Upper lobe of right lung (tissue), 1 donor: Measurements from ENCODE around the gene OXLD1. TPM values are rescaled to one million over a fixed set of nuclear protein-coding genes. Genes with fewer than 3 reads are reported as not detected.
A peak's percentile ranks its signal among the peaks of the same experiment; 100 is the strongest.

Experiments
- ATAC-seq: fragments of 200-7000 bp; cut with Tn5 transposase; one replicate; pipeline ENCODE4 v1.9.1; 2020; ENCODE audit warnings: mild to moderate bottlenecking, moderate library complexity
- DNase-seq: peaks from one replicate; pipeline ENCODE4 v3.0.0-alpha.2; 2020
- H3K27ac ChIP-seq: fragments of 200-600 bp; one replicate; pipeline ENCODE4 v1.8.0; 2022
- H3K27me3 ChIP-seq: fragments of 200-600 bp; one replicate; pipeline ENCODE4 v1.8.0; 2022; ENCODE audit warnings: mild to moderate bottlenecking
- H3K36me3 ChIP-seq: fragments of 200-600 bp; one replicate; pipeline ENCODE4 v1.8.0; 2022
- H3K4me1 ChIP-seq: fragments of 200-600 bp; one replicate; pipeline ENCODE4 v1.8.0; 2022
- H3K4me3 ChIP-seq: fragments of 200-600 bp; one replicate; pipeline ENCODE4 v1.8.0; 2022; ENCODE audit warnings: mild to moderate bottlenecking
- H3K9me3 ChIP-seq: fragments of 200-600 bp; one replicate; pipeline ENCODE4 v1.8.0; 2022
- intact Hi-C: fragments of 100-400 bp; cut with DNase I; formaldehyde crosslinking; loops from one replicate; pipeline ENCODE4 v1.11.0; 2022
- total RNA-seq: library from RNA; stranded (reverse); fragmentation: NEBNext Ultra II Directional; extraction: Animal tissue kit (Norgen Biotek cat#: 25700); gene quantifications from one replicate; pipeline ENCODE4 v1.2.1, GENCODE V29; 2021
- TF ChIP-seq, protein P1 (sequence below): fragments of 200-600 bp; IDR thresholded peaks from one replicate; pipeline ENCODE4 v1.8.0; 2022; ENCODE audit warnings: antibody characterized with exemption
- donor health status: DM: no; HTN: yes; CAD: no; lungs with severe emphysema.

OXLD1 gene
- total RNA-seq, 1 donor from 2014 or later = 26.7 TPM

DNA sequence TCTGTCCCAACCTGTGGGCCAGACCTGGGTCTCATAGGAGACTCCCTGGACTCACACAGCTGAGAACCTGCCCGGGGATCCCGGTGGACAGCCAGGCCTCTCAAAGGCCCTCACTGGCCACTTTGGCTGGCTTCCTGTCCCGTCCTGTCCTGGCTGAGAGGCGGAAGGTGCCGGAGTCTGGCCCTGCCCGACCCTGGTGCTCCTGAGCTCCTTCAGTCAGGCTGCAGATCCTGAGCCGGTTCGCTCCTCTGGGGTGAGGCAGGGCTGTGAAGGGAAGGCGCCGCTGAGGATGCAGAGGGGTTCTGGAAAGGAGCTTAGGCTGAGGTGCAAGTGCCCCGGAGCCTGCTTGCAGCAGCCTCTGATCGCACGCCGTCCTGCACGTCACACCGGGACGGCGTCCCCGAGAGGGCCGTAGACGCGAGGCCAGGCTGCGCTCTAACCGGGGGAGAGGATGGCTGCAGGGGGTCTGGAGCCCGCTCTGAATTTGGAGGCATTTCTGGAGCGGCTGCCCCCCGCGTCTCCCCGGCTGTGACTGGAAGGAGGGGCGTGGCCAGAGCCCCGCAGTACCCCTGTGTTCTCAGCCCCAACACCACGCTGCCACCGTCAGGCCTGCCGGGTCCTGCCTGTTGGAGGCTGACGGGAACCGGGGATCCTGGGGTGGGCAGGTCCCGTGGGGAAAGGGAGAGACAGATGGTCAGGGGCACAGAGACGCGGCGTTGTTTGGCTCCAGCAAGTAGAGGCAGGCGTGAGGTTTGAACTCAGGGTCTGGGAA, 21.6 kb upstream of the OXLD1 start:
- H3K4me1 ChIP-seq = peaks cover 18% of the 10 kb centered on the region
- H3K27me3 ChIP-seq = no peaks in the 10 kb centered on the region
- H3K4me3 ChIP-seq = no peak overlapping the region
- H3K36me3 ChIP-seq = peaks cover 76% of the 10 kb centered on the region
- ATAC-seq (no peak), DNase-seq (no peak)
- H3K9me3 ChIP-seq = no peaks in the 10 kb centered on the region
- TF ChIP-seq, protein P1, sequence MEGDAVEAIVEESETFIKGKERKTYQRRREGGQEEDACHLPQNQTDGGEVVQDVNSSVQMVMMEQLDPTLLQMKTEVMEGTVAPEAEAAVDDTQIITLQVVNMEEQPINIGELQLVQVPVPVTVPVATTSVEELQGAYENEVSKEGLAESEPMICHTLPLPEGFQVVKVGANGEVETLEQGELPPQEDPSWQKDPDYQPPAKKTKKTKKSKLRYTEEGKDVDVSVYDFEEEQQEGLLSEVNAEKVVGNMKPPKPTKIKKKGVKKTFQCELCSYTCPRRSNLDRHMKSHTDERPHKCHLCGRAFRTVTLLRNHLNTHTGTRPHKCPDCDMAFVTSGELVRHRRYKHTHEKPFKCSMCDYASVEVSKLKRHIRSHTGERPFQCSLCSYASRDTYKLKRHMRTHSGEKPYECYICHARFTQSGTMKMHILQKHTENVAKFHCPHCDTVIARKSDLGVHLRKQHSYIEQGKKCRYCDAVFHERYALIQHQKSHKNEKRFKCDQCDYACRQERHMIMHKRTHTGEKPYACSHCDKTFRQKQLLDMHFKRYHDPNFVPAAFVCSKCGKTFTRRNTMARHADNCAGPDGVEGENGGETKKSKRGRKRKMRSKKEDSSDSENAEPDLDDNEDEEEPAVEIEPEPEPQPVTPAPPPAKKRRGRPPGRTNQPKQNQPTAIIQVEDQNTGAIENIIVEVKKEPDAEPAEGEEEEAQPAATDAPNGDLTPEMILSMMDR = no peak
- H3K27ac ChIP-seq = no peak overlapping the region
- intact Hi-C loops = no loop called here

DNA sequence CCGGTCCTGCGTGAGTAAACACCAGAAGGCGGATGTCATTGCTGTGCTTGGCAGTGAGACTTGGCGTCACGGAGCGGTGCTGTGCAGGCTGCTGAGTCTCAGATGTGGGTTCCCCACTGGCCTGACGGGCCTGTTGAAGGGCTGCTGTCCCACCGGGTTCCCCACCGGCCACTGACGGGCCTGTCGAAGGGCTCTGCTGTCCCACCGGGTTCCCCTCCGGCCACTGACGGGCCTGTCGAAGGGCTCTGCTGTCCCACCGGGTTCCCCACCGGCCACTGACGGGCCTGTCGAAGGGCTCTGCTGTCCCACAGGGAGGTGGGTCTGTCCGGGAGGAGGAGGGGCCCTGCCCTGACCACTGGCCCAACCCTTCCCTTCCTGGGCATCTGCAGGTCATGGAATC, 20.2 kb upstream of the OXLD1 start:
- no peaks in the 10 kb centered on the region for H3K9me3 ChIP-seq
- H3K36me3 ChIP-seq = peaks cover 63% of the 10 kb centered on the region
- ATAC-seq (no peak), DNase-seq (no peak)
- peaks cover 27% of the 10 kb centered on the region for H3K4me1 ChIP-seq
- H3K27ac ChIP-seq = no peak overlapping the region
- H3K4me3 ChIP-seq = no peak overlapping the region
- H3K27me3 ChIP-seq = no peaks in the 10 kb centered on the region
- TF ChIP-seq, protein P1 = no peak
- intact Hi-C loops = no loop called here

DNA sequence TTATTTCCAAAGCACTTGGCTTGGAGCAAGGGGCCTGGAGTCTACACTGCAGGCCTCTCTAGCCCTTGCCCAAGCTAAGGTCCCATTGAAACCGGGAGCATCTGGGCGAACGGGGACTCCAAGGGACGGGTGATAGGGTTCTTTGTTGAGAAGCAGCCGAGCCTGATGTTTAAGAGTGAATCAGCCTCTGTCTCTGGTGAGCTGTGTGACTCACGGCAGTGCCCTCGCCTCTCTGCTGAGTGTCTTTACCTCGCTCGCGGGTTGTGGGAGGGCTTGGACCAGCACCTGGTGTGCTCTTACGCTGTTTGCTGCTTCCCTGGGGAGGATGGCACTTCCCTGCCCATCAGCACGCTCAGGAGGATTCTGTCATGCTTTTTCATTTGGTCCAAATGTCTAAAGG, 18.7 kb upstream of the OXLD1 start:
- DNase-seq (no peak), ATAC-seq (no peak)
- Histone ChIP-seq H3K4me3 (peak overlapping the region; percentile 91), H3K9me3 (no peaks in the 10 kb centered on the region), H3K36me3 (peaks cover 49% of the 10 kb centered on the region), H3K27me3 (no peaks in the 10 kb centered on the region), H3K27ac (peak overlapping the region; percentile 88), H3K4me1 (peaks cover 27% of the 10 kb centered on the region)
- intact Hi-C loops = no loop called here
- TF ChIP-seq, protein P1 = no peak

DNA sequence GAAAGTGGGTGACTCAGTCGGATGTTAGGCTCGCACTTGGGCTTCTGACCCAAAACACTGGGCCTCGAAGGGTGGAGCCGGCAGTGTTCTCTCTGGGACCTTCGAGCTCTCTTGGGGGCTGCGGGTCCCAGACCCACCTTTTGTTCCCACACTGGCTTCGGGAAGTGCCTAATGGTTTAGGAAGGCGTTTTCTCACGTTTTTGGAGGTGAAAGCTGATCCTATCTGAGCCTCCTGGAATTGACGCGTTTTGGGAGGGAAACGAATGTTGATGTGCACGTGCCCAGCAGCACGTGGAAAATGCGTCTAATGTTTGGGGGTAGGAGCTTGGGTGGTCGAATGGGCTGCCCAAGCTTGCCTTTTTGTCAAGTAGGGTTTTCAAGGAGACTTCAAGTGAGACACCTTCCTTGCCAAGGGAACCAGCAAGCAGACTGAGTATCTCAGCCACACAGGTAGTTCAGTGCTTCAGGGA, 18.1 kb upstream of the OXLD1 start:
- H3K9me3 ChIP-seq = no peaks in the 10 kb centered on the region
- H3K4me1 ChIP-seq = peaks cover 27% of the 10 kb centered on the region
- peak overlapping the region; percentile 88 for H3K27ac ChIP-seq
- intact Hi-C loops = no loop called here
- peak overlapping the region; percentile 91 for H3K4me3 ChIP-seq
- peaks cover 42% of the 10 kb centered on the region for H3K36me3 ChIP-seq
- no peaks in the 10 kb centered on the region for H3K27me3 ChIP-seq
- DNase-seq (no peak), ATAC-seq (no peak)
- TF ChIP-seq, protein P1 = no peak

DNA sequence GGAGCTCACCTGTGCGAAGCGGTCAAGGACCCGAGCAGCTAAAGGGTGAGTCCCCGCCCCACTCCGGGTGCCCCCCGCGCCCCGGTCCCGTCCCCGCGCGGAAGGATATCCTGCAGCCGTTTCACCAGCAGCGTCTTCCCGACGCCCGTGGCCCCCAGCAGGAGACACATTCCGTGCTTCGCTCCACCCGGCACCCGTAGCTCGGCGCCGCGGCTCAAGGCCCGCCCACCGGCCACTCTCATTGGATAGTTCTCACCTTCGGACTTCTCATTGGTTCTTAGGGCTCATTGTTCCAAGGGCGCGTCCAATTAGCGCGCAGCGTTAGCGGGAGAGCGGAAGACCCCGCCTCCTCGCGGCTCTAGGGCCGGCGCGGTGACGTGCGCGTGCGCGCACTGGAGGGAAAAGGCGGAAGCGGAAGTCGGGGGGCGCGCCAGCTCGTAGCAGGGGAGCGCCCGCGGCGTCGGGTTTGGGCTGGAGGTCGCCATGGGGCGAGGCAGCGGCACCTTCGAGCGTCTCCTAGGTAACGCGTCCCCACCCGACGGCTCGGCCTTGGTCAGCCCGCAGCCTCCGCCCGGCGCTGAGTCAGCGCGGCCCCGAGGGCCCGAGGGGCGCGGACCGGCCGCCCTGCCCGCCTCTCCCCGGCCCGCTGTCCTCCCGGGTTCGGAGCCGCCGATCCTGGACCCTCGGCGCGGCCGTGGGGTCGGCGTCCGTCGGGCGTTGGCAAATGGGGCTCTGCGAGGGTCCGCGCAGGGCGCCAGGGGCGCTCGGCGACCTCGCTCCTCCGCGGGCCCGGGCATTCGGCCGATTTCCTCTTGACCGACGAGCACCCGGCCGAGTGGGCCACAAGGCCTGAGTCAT, 17.4 kb upstream of the OXLD1 start, which contains the start of the genes ARL16 and HGS:
Gene ARL16, minus strand, starts transcription at position 214 of the 858 bp plus-strand sequence. Its CDS starts 44 bp downstream, at position 170.
Gene HGS, plus strand, starts transcription at position 428 of the 858 bp plus-strand sequence. Its CDS starts 56 bp downstream, at position 484.
- Histone ChIP-seq H3K27ac (peak within 1 kb of the TSS; percentile 88), H3K27me3 (no peaks in the 10 kb centered on the region), H3K4me1 (peaks cover 27% of the 10 kb centered on the region), H3K36me3 (peaks cover 36% of the 10 kb centered on the region), H3K9me3 (no peaks in the 10 kb centered on the region), H3K4me3 (peak within 1 kb of the TSS; percentile 91)
- peak; percentile 98 for ATAC-seq
- peak; percentile 98 for DNase-seq
- intact Hi-C loops = no loop called here
- TF ChIP-seq, protein P1 = no peak
